ENCODE results near the gene RNASE9. TPM values are rescaled to one million over a fixed set of nuclear protein-coding genes. Genes with fewer than 3 reads are reported as not detected.

Gene RNASE9
- total and polyA plus RNA-seq, 2 experiments from 2014 or later = not detected

DNA sequence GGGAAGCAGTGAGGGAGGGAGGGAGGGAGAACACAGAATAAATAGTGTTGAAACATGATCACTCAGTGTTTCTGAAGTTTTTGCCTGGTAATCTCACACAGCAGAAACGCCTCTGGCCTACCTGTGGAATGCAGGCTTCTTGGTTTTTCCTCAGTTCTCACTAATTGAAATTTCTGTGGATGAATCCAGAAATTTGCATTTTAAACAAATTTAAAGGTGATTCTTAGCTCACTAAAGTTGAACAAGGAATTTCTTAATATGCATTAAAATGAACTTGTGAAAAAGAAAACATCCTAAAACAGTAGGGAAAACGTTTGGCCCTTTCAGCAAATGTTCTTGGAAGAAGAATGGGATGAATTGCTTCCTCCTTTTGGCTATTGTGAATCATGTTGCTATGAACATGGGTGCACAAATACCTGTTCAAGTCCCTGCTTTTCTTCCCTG, 1.4 kb downstream of the RNASE9 start:
- Histone ChIP-seq H3K9me2 (replicated peaks; ENCODE audit: insufficient read depth) (no peaks in the 10 kb centered on the region), H3K79me2 (no peaks in the 10 kb centered on the region), H3K9me3 (ENCODE audit: low read depth) (no peaks in the 10 kb centered on the region), H3K36me3 (replicated peaks; ENCODE audit: insufficient read depth, low read depth) (no peaks in the 10 kb centered on the region), H3K4me3 (no peak overlapping the region), H3K4me1 (ENCODE audit: insufficient read depth) (no peaks in the 10 kb centered on the region), H4K20me1 (ENCODE audit: insufficient read depth, poor library complexity, severe bottlenecking) (no peaks in the 10 kb centered on the region), H2AFZ (no peak overlapping the region), H3K4me2 (no peak overlapping the region), H3K27me3 (no peaks in the 10 kb centered on the region), H3K27ac (no peak overlapping the region)
- WGBS (ENCODE audit: low lambda C conversion rate, missing lambda C conversion rate) = 31% methylated on average over 2 of the region's 2 CpGs
- no peak for TF ChIP-seq EZH2phosphoT487 (IDR thresholded peaks at IDR 0.05; ENCODE audit: low read depth, severe bottlenecking, unreplicated experiment)
- no peak for TF ChIP-seq EZH2 (IDR thresholded peaks at IDR 0.05; ENCODE audit: borderline replicate concordance)
- TF ChIP-seq, protein P1, sequence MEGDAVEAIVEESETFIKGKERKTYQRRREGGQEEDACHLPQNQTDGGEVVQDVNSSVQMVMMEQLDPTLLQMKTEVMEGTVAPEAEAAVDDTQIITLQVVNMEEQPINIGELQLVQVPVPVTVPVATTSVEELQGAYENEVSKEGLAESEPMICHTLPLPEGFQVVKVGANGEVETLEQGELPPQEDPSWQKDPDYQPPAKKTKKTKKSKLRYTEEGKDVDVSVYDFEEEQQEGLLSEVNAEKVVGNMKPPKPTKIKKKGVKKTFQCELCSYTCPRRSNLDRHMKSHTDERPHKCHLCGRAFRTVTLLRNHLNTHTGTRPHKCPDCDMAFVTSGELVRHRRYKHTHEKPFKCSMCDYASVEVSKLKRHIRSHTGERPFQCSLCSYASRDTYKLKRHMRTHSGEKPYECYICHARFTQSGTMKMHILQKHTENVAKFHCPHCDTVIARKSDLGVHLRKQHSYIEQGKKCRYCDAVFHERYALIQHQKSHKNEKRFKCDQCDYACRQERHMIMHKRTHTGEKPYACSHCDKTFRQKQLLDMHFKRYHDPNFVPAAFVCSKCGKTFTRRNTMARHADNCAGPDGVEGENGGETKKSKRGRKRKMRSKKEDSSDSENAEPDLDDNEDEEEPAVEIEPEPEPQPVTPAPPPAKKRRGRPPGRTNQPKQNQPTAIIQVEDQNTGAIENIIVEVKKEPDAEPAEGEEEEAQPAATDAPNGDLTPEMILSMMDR (IDR thresholded peaks at IDR 0.05; ENCODE audit: poor library complexity) = no peak
- no peak for DNase-seq (ENCODE audit: low spot score)

DNA sequence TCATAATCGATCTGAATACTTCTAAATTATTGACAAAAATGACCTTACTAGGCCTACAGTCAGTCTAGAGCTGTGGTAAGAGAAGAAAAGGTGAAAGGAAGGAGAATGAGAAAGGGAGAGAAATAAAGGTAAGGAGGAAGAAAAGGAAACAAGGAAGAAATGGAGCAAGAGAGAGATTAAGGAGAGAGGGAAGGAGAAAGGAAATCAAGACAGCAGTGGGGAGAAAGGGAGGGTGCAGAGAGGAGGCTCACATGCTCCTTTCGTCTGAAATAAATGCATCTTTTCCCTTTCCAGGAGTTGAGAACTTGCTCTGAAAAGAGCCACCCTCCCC, 3.7 kb downstream of the RNASE9 start:
- Histone ChIP-seq H3K27ac (no peak overlapping the region), H3K9me2 (replicated peaks; ENCODE audit: insufficient read depth) (no peaks in the 10 kb centered on the region), H3K4me3 (no peak overlapping the region), H3K9me3 (ENCODE audit: low read depth) (no peaks in the 10 kb centered on the region), H3K4me2 (no peak overlapping the region), H3K4me1 (ENCODE audit: insufficient read depth) (no peaks in the 10 kb centered on the region), H2AFZ (no peak overlapping the region), H3K27me3 (no peaks in the 10 kb centered on the region), H4K20me1 (ENCODE audit: insufficient read depth, poor library complexity, severe bottlenecking) (no peaks in the 10 kb centered on the region), H3K79me2 (no peaks in the 10 kb centered on the region), H3K36me3 (replicated peaks; ENCODE audit: insufficient read depth, low read depth) (no peaks in the 10 kb centered on the region)
- WGBS (ENCODE audit: low lambda C conversion rate, missing lambda C conversion rate) = 63% methylated on average over 2 of the region's 2 CpGs
- DNase-seq (ENCODE audit: low spot score) = no peak
- TF ChIP-seq, protein P1 (IDR thresholded peaks at IDR 0.05; ENCODE audit: poor library complexity) = no peak
- TF ChIP-seq EZH2phosphoT487 (IDR thresholded peaks at IDR 0.05; ENCODE audit: low read depth, severe bottlenecking, unreplicated experiment) = no peak
- no peak for TF ChIP-seq EZH2 (IDR thresholded peaks at IDR 0.05; ENCODE audit: borderline replicate concordance)

DNA sequence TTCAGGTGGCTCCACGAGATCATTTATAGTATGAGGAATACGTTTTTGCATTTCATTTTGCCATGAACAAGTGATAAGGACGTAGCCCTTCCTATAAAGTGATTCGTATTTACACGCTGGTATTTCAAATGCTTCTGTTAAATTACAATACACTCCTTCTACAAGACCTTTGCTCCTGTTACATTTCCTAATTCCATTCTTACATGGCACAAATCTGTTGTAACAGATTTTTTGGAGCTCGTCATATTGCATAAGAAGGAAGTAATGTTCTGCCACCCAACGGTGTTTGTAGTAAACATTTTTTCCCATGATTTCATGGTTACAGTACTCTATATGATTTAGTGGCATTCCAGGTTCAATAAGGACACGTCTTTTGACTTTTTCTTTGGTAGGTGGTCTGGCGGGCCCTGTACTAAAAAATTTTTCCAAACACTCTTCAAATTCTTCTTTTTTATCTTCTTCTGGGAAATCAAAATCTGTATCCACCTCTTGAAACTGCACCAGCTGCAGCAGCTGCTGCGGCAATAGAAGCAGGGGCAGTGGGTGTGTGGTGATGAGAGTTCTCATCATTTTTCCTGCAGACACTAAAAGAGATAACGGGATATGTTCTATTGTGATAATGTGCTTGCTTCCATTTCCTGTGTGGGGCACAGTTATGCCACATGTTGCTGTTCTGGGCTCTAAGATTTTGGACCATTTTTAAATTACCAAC, 4.2 kb downstream of the RNASE9 start:
- H4K20me1 ChIP-seq (ENCODE audit: insufficient read depth, poor library complexity, severe bottlenecking) = no peaks in the 10 kb centered on the region
- no peaks in the 10 kb centered on the region for H3K4me1 ChIP-seq (ENCODE audit: insufficient read depth)
- H3K36me3 ChIP-seq (replicated peaks; ENCODE audit: insufficient read depth, low read depth) = no peaks in the 10 kb centered on the region
- H3K79me2 ChIP-seq = no peaks in the 10 kb centered on the region
- H3K27me3 ChIP-seq = no peaks in the 10 kb centered on the region
- H3K27ac ChIP-seq = no peak overlapping the region
- H2AFZ ChIP-seq = no peak overlapping the region
- H3K9me3 ChIP-seq (ENCODE audit: low read depth) = no peaks in the 10 kb centered on the region
- no peak for DNase-seq (ENCODE audit: low spot score)
- no peak for TF ChIP-seq EZH2phosphoT487 (IDR thresholded peaks at IDR 0.05; ENCODE audit: low read depth, severe bottlenecking, unreplicated experiment)
- TF ChIP-seq, protein P1 (IDR thresholded peaks at IDR 0.05; ENCODE audit: poor library complexity) = no peak
- no peak for TF ChIP-seq EZH2 (IDR thresholded peaks at IDR 0.05; ENCODE audit: borderline replicate concordance)
- no peaks in the 10 kb centered on the region for H3K9me2 ChIP-seq (replicated peaks; ENCODE audit: insufficient read depth)
- H3K4me3 ChIP-seq = no peak overlapping the region
- WGBS (ENCODE audit: low lambda C conversion rate, missing lambda C conversion rate) = 87% methylated on average over 11 of the region's 11 CpGs
- H3K4me2 ChIP-seq = no peak overlapping the region
